ENCODE data around the gene ARHGEF2. TPM values are rescaled to one million over a fixed set of nuclear protein-coding genes. Genes with fewer than 3 reads are reported as not detected.

ARHGEF2 gene
- total RNA-seq, 1 donor from 2014 or later = 199 TPM

- no peak for DNase-seq (ENCODE audit: extremely low spot score, unreplicated experiment)
- no peaks in the 10 kb centered on the region for H3K27me3 Mint-ChIP-seq (ENCODE audit: unreplicated experiment)
- H3K36me3 Mint-ChIP-seq (ENCODE audit: unreplicated experiment) = peaks cover 9% of the 10 kb centered on the region
- no peaks in the 10 kb centered on the region for H3K9me3 Mint-ChIP-seq (ENCODE audit: unreplicated experiment)
- peaks cover 84% of the 10 kb centered on the region for H3K4me1 Mint-ChIP-seq (ENCODE audit: unreplicated experiment)
- peak overlapping the region; percentile 88 for H3K4me3 Mint-ChIP-seq (ENCODE audit: unreplicated experiment)
- TF ChIP-seq, protein P1, sequence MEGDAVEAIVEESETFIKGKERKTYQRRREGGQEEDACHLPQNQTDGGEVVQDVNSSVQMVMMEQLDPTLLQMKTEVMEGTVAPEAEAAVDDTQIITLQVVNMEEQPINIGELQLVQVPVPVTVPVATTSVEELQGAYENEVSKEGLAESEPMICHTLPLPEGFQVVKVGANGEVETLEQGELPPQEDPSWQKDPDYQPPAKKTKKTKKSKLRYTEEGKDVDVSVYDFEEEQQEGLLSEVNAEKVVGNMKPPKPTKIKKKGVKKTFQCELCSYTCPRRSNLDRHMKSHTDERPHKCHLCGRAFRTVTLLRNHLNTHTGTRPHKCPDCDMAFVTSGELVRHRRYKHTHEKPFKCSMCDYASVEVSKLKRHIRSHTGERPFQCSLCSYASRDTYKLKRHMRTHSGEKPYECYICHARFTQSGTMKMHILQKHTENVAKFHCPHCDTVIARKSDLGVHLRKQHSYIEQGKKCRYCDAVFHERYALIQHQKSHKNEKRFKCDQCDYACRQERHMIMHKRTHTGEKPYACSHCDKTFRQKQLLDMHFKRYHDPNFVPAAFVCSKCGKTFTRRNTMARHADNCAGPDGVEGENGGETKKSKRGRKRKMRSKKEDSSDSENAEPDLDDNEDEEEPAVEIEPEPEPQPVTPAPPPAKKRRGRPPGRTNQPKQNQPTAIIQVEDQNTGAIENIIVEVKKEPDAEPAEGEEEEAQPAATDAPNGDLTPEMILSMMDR (IDR thresholded peaks at IDR 0.05) = no peak
- H3K27ac Mint-ChIP-seq (ENCODE audit: unreplicated experiment) = peak overlapping the region; percentile 98
Observed at GRCh38 chr1:155977690-155978324, 540 bp downstream of the ARHGEF2 start.

DNA sequence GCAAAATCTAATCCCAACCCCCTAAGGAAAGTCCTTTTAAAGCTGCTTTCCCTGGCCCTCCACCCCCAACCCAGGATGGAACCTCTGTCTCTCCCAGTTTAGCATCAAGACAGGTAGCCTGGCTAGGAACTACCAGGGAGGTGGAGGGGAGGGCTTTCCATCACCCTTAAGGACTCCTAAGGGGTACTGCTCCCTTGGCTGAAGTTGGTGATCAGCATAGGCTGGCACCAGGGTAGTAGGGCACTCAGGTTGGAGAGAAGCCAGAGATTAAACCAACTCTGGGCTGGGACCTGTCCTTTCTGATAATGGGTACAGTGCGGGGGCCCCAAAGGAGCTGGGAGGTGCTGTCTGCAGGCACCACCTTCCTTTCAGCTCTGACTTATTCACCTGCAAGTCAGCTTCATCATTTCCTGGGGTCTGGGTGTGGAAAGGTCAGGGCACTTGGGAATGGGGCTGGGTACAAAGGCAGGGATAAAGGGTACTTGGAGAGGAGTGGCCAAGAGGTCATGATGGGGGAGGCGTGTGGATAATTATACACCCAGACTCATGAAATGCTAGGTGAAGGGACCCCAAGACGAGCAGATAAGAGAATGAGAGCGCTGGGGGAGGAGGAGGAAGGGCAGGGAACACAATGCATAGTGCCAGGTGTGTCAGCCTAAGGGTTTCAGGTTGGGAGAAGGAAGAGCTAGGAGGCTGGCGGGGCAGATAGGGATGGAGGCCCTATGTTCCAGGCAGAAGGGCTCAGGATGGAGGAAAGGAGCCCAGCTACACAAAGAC, 1.2 kb downstream of the ARHGEF2 start:
- Mint-ChIP-seq H3K9me3 (ENCODE audit: unreplicated experiment) (no peaks in the 10 kb centered on the region), H3K4me3 (ENCODE audit: unreplicated experiment) (peak overlapping the region; percentile 88), H3K36me3 (ENCODE audit: unreplicated experiment) (peaks cover 9% of the 10 kb centered on the region), H3K27ac (ENCODE audit: unreplicated experiment) (peak overlapping the region; percentile 98), H3K4me1 (ENCODE audit: unreplicated experiment) (peaks cover 84% of the 10 kb centered on the region), H3K27me3 (ENCODE audit: unreplicated experiment) (no peaks in the 10 kb centered on the region)
- TF ChIP-seq, protein P1 (IDR thresholded peaks at IDR 0.05) = no peak
- DNase-seq (ENCODE audit: extremely low spot score, unreplicated experiment) = no peak

GRCh38 chr1:155976062-155976912, 2.1 kb downstream of the ARHGEF2 start:
- DNase-seq (ENCODE audit: extremely low spot score, unreplicated experiment) = no peak
- Mint-ChIP-seq H3K27ac (ENCODE audit: unreplicated experiment) (peak overlapping the region; percentile 98), H3K27me3 (ENCODE audit: unreplicated experiment) (no peaks in the 10 kb centered on the region)

DNA sequence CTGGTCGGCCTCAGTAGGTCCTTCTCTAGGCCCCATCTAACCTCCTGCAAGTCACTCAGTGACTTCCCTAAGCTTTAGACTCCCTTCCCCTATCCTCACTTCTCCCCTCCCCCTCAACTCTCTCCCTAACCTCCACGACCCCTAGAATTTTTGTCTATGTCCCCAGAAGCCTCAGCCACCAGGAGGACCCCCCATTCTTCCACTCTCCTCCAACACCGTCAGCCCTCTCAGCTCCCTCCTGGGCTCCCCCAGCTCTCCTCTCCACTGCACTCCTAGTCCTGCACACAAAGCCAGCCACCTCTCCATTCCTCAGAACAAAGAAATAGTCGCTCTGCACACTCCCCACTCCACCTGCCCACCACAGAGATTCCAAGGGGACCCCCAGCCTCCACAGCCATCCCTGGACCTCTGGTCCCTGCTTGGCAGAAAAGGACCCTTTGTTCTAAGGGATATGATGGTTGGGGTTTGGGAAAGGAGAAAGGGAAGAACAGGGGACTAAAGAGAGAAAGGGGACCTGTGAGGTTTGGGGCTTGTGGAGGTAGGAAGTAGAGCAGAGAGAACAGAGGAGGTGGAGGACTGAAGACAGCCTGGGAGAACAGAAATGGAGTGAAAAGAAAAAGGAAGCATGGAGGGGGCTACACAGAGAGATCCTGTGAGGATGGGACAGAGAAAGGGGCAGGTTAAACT, 2.8 kb downstream of the ARHGEF2 start:
- TF ChIP-seq, protein P1 (IDR thresholded peaks at IDR 0.05) = no peak
- DNase-seq (ENCODE audit: extremely low spot score, unreplicated experiment) = no peak
- H3K4me1 Mint-ChIP-seq (ENCODE audit: unreplicated experiment) = peaks cover 82% of the 10 kb centered on the region
- H3K9me3 Mint-ChIP-seq (ENCODE audit: unreplicated experiment) = no peaks in the 10 kb centered on the region
- H3K27me3 Mint-ChIP-seq (ENCODE audit: unreplicated experiment) = no peaks in the 10 kb centered on the region
- peaks cover 2% of the 10 kb centered on the region for H3K36me3 Mint-ChIP-seq (ENCODE audit: unreplicated experiment)
- peak overlapping the region; percentile 88 for H3K4me3 Mint-ChIP-seq (ENCODE audit: unreplicated experiment)
- peak overlapping the region; percentile 98 for H3K27ac Mint-ChIP-seq (ENCODE audit: unreplicated experiment)

More at GRCh38 chr1:155976062-155976912, 2.1 kb downstream of the ARHGEF2 start:
- Mint-ChIP-seq H3K4me3 (ENCODE audit: unreplicated experiment) (peak overlapping the region; percentile 88), H3K4me1 (ENCODE audit: unreplicated experiment) (peaks cover 82% of the 10 kb centered on the region), H3K9me3 (ENCODE audit: unreplicated experiment) (no peaks in the 10 kb centered on the region), H3K36me3 (ENCODE audit: unreplicated experiment) (peaks cover 4% of the 10 kb centered on the region)
- TF ChIP-seq, protein P1 (IDR thresholded peaks at IDR 0.05) = no peak

All from osteocyte (in vitro differentiated cells).